HepG2 (cell line): ENCODE measurements around the gene TEDC2. TPM values are rescaled to one million over a fixed set of nuclear protein-coding genes. Genes with fewer than 3 reads are reported as not detected.
A peak's percentile ranks its signal among the peaks of the same experiment; 100 is the strongest.

Experiments used
- ATAC-seq: fragments of 200-7000 bp; cut with Tn5 transposase; 3 replicates; pipeline ENCODE4 v1.9.1; 2020; ENCODE audit warnings: mild to moderate bottlenecking, moderate library complexity
- BruUV-seq: library from RNA; stranded (reverse); fragments of 400-500 nt; replicated peaks from 2 replicates; lab custom pipeline; 2021; lab: Mats Ljungman, UMichigan
- CTCF ChIA-PET: fragments of 300-600 bp; formaldehyde crosslinking; extraction: SDS; loops from one replicate; lab custom pipeline; 2021; ENCODE audit warnings: low total read pairs, inconsistent platforms, low intra/inter-chr PET ratio; lab: Yijun Ruan, JAX
- POLR2A ChIA-PET: fragments of 350-600 bp; sonication (Branson Sonifier 250); formaldehyde crosslinking; loops from one replicate; lab custom pipeline; 2020; ENCODE audit warnings: antibody characterized with exemption, inconsistent platforms; lab: Yijun Ruan, JAX
- DNase-seq: peaks from one replicate; pipeline ENCODE4 v3.0.0-alpha.2; 2015; ENCODE audit warnings: low spot score
- FAIRE-seq: peaks from 3 replicates; lab custom pipeline; 2011; peaks lifted over from hg19 to GRCh38; lab: Jason Lieb, UNC
- H2AFZ ChIP-seq: one replicate; pipeline ENCODE4 v1.6.1; 2011; ENCODE audit warnings: low read length, inconsistent platforms
- H3K27ac ChIP-seq: fragments of 300-600 bp; 3 replicates; pipeline ENCODE4 v1.8.0; 2011; ENCODE audit warnings: mixed run types, mild to moderate bottlenecking, mixed read lengths, low read length, inconsistent platforms; ENCODE audit not compliant: insufficient read depth; ENCODE audit errors: extremely low read length
- H3K27me3 ChIP-seq, 2 experiments: fragments of 200-600 bp in 1 of 2; 2 replicates in 1 of 2; 3 replicates in 1 of 2; pipeline versions ENCODE4 v1.6.0 to v1.8.0; 2011; ENCODE audit warnings: low read length in 2 of 2, mild to moderate bottlenecking in 2 of 2, moderate library complexity in 2 of 2, inconsistent platforms in 1 of 2; ENCODE audit not compliant: insufficient read depth in 2 of 2, control insufficient read depth in 1 of 2
- H3K36me3 ChIP-seq, 2 experiments: fragments of 200-600 bp in 1 of 2; replicated peaks in 1 of 2; 2 replicates in 1 of 2; 3 replicates in 1 of 2; pipeline versions ENCODE4 v1.5.1 to v1.8.0; 2011; ENCODE audit warnings: low read length in 2 of 2, inconsistent platforms in 1 of 2; ENCODE audit not compliant: insufficient read depth in 2 of 2, control insufficient read depth in 1 of 2
- H3K4me1 ChIP-seq: 2 replicates; pipeline ENCODE4 v1.5.1; 2012; ENCODE audit warnings: low read length, inconsistent platforms; ENCODE audit not compliant: insufficient read depth
- H3K4me2 ChIP-seq: 2 replicates; pipeline ENCODE4 v1.6.0; 2011; ENCODE audit warnings: low read depth, low read length, inconsistent platforms
- H3K4me3 ChIP-seq, 3 experiments: fragments of 200-600 bp in 1 of 3; sonication (generic), shearing (Covaris generic) in 1 of 3; replicated peaks in 1 of 3; 2 replicates each; pipeline ENCODE4 v1.5.1; 2011 to 2016; ENCODE audit warnings: low read length in 3 of 3, inconsistent platforms in 2 of 3, low read depth in 2 of 3, mild to moderate bottlenecking in 2 of 3, control low read depth in 1 of 3, mixed read lengths in 1 of 3; ENCODE audit not compliant: insufficient read depth in 1 of 3
- H3K79me2 ChIP-seq: one replicate; pipeline ENCODE4 v1.6.1; 2011; ENCODE audit warnings: low read length, inconsistent platforms; ENCODE audit not compliant: insufficient read depth
- H3K9ac ChIP-seq: 2 replicates; pipeline ENCODE4 v1.6.0; 2011; ENCODE audit warnings: mild to moderate bottlenecking, low read depth, low read length, inconsistent platforms; ENCODE audit not compliant: insufficient read depth
- H3K9me3 ChIP-seq: 2 replicates; pipeline ENCODE4 v1.5.1; 2012; ENCODE audit warnings: mild to moderate bottlenecking, low read length
- H4K20me1 ChIP-seq: 2 replicates; pipeline ENCODE4 v1.6.0; 2011; ENCODE audit warnings: inconsistent platforms, mild to moderate bottlenecking, low read length, moderate library complexity; ENCODE audit not compliant: insufficient read depth
- AGO2 ChIP-seq: fragments of 200-400 bp; formaldehyde crosslinking; optimal IDR thresholded peaks from 2 replicates; pipeline ENCODE3; 2017; ENCODE audit warnings: mild to moderate bottlenecking, low read depth, low read length, moderate library complexity
- FOXP1 ChIP-seq, 2 experiments: fragments of 450-650 bp in 1 of 2; IDR thresholded peaks; 2 replicates each; pipeline ENCODE4 v1.6.1; 2017 to 2018; ENCODE audit warnings: antibody characterized with exemption in 1 of 2
- HMG20A ChIP-seq: IDR thresholded peaks from 2 replicates; pipeline ENCODE4 v1.6.1; 2016; ENCODE audit warnings: borderline replicate concordance
- KLF11 ChIP-seq: IDR thresholded peaks from 2 replicates; pipeline ENCODE4 v1.6.1; 2016; ENCODE audit warnings: missing compliant biosample characterization
- SP140L ChIP-seq: sonication (generic); formaldehyde crosslinking; IDR thresholded peaks from 2 replicates; pipeline ENCODE4 v1.4.0; 2020; ENCODE audit warnings: missing genetic modification reagents, borderline replicate concordance
- SRF ChIP-seq: IDR thresholded peaks from 2 replicates; pipeline ENCODE4 v1.6.1; 2011; ENCODE audit warnings: mild to moderate bottlenecking, low read depth, low read length, moderate library complexity
- ZNF235 ChIP-seq: sonication (generic); formaldehyde crosslinking; IDR thresholded peaks from 2 replicates; pipeline ENCODE4 v1.8.1; 2023; ENCODE audit warnings: mild to moderate bottlenecking, missing genetic modification reagents, borderline replicate concordance
- WGBS: methylation state at CpG from one replicate; pipeline ENCODE4 v1.1.6; 2017; ENCODE audit warnings: low lambda C conversion rate; 5-methylcytosine and 5-hydroxymethylcytosine counted together
- in situ Hi-C: cut with HindIII; loops from 2 replicates; pipeline ENCODE4 v1.10.0; 2017; ENCODE audit warnings: low pct_unique_long_range_greater_than_20kb; ENCODE audit not compliant: extremely low pct_ligation_motif_present
- intact Hi-C: fragments of 100-400 bp; cut with micrococcal nuclease; formaldehyde crosslinking; loops from one replicate; pipeline ENCODE4 v1.10.0; 2022; ENCODE audit not compliant: unreplicated experiment
- polyA plus RNA-seq, 8 experiments: library from polyadenylated mRNA; depleted of rRNA in 3 of 8; stranded (reverse) in 7 of 8; unstranded in 1 of 8; fragments of >200 nt; fragmentation: Illumina TruSeq in 4 of 8; extraction: Trizol in 4 of 8; gene quantifications; 2 replicates each; pipeline versions ENCODE4 v1.2.1 to v1.2.3, GENCODE V29; 2011 to 2016; ENCODE audit warnings: low read depth in 4 of 8, missing spikeins in 1 of 8, mixed read lengths in 1 of 8; ENCODE audit not compliant: insufficient read depth in 1 of 8
- total RNA-seq, 5 experiments: library from RNA; depleted of rRNA; stranded (reverse); fragments of >200 nt; fragmentation: Illumina TruSeq; extraction: Trizol; gene quantifications; 2 replicates each; pipeline ENCODE4 v1.2.3, GENCODE V29; 2016; ENCODE audit warnings: low read depth in 1 of 5
- TF ChIP-seq, protein P1 (sequence below): IDR thresholded peaks from 2 replicates; pipeline ENCODE4 v1.6.1; 2016; ENCODE audit warnings: low read depth, missing genetic modification reagents, missing compliant biosample characterization
- TF ChIP-seq, protein P2 (sequence below): sonication (generic); formaldehyde crosslinking; IDR thresholded peaks from 2 replicates; pipeline ENCODE4 v1.8.0; 2022; ENCODE audit warnings: mild to moderate bottlenecking, missing genetic modification reagents; ENCODE audit not compliant: insufficient replicate concordance
- TF ChIP-seq, protein P3 (sequence below): sonication (generic); formaldehyde crosslinking; IDR thresholded peaks from 2 replicates; pipeline ENCODE4 v1.5.1; 2020; ENCODE audit warnings: missing genetic modification reagents, mild to moderate bottlenecking, borderline replicate concordance
- TF ChIP-seq, protein P4 (sequence below): sonication (generic); formaldehyde crosslinking; IDR thresholded peaks from 2 replicates; pipeline ENCODE4 v1.5.0; 2020; ENCODE audit warnings: mild to moderate bottlenecking, missing genetic modification reagents, borderline replicate concordance

The TEDC2 gene
- total and polyA plus RNA-seq, 2 of the 13 experiments (the other 11 are each of a cell fraction or from before 2014, with no cell fraction given) = 6.2 to 24.4 TPM

DNA sequence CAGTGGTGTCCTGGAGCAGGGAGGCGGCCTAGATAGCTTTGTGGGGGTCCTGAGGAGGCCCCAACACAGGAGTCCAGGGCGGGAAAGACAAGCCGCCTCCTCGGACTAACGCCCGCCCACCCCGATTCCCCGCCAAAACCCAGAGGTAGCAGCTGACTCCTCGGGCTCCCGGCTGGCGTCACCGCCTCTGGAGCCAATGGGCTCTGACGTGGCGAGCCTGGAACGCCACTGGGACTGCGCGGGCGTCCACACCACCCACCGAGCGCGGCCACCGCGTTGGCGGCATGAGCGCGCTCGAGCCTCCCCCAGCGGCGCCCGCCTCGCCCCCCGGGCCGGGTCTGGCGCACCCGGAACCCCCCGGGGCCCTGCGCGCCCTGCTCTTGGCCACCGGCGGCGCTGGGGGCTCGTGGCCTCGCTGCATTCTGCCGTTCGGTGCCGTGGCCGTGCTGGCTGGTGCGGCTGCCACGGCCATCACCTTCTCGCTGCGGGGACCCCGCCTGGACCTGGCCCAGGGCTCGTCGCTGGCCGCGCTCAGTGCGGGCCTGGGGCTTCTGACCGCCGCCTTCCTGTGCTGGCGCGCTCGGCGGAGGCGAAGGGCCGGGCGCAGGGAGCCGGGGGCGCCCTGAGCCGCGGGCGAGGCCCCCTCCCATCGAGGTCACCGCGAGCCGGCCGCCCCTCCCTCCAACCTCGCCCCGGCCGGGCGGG is 7.8 kb downstream of the TEDC2 start (continued):
- TF ChIP-seq, protein P1, sequence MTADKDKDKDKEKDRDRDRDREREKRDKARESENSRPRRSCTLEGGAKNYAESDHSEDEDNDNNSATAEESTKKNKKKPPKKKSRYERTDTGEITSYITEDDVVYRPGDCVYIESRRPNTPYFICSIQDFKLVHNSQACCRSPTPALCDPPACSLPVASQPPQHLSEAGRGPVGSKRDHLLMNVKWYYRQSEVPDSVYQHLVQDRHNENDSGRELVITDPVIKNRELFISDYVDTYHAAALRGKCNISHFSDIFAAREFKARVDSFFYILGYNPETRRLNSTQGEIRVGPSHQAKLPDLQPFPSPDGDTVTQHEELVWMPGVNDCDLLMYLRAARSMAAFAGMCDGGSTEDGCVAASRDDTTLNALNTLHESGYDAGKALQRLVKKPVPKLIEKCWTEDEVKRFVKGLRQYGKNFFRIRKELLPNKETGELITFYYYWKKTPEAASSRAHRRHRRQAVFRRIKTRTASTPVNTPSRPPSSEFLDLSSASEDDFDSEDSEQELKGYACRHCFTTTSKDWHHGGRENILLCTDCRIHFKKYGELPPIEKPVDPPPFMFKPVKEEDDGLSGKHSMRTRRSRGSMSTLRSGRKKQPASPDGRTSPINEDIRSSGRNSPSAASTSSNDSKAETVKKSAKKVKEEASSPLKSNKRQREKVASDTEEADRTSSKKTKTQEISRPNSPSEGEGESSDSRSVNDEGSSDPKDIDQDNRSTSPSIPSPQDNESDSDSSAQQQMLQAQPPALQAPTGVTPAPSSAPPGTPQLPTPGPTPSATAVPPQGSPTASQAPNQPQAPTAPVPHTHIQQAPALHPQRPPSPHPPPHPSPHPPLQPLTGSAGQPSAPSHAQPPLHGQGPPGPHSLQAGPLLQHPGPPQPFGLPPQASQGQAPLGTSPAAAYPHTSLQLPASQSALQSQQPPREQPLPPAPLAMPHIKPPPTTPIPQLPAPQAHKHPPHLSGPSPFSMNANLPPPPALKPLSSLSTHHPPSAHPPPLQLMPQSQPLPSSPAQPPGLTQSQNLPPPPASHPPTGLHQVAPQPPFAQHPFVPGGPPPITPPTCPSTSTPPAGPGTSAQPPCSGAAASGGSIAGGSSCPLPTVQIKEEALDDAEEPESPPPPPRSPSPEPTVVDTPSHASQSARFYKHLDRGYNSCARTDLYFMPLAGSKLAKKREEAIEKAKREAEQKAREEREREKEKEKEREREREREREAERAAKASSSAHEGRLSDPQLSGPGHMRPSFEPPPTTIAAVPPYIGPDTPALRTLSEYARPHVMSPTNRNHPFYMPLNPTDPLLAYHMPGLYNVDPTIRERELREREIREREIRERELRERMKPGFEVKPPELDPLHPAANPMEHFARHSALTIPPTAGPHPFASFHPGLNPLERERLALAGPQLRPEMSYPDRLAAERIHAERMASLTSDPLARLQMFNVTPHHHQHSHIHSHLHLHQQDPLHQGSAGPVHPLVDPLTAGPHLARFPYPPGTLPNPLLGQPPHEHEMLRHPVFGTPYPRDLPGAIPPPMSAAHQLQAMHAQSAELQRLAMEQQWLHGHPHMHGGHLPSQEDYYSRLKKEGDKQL = no peak
- TF ChIP-seq FOXP1 (IDR thresholded peaks at IDR 0.05) (no peak), FOXP1 (CRISPR knock-in tag; IDR thresholded peaks at IDR 0.05) (no peak), SRF (no peak), AGO2 (peak; percentile 67)
- TF ChIP-seq, all 625 proteins: peak for 3

DNA sequence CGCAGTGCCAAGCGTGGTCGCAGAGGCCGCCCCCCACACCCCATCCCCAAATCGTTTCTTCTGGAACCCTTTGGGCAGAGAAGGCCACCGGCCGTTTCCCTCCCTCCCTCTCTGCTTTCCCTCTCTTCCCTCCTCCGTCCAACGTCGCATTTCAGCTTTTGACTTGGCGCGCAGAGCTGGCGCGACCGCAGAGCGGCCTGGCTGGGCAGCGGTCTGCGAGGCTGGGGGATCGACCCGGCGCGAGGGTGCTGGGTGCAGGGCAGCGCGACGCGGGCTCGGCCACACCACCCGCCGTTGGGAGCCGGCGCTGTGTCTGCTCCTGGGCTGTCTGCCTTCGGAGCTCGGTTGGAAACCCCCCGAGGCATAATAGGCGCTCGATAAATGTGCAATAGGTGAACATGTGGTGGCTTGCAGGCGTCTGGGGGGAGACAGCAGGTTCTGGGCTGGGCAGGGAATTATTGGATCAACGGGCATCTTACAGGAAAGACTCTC is 8.4 kb downstream of the TEDC2 start:
- H3K4me2 ChIP-seq = peak overlapping the region; percentile 83
- peak overlapping the region; percentile 44 for H3K9ac ChIP-seq
- H3K9me3 ChIP-seq = no peaks in the 10 kb centered on the region
- under 1% methylated on average over 9 of the region's 38 CpGs for WGBS
- ChIA-PET POLR2A (interaction anchor here (0.7 to 1.7 kb wide), 4 partner anchors 8 to 217 kb away, joined by 4 to 6 read pairs (median 4); partner anchors contain the start of genes ECI1 and TEDC2), CTCF (no interaction called here)
- H3K4me3 ChIP-seq = peak overlapping the region; percentile 27 to 65 (median 43)
- no peak overlapping the region for H3K27ac ChIP-seq
- no peaks in the 10 kb centered on the region for H3K36me3 ChIP-seq
- FAIRE-seq = no peak
- intact Hi-C loops = no loop called here
- no TSS peak for BruUV-seq
- peaks cover 8 to 25% of the 10 kb centered on the region in 2 experiments for H3K27me3 ChIP-seq
- H3K79me2 ChIP-seq = no peaks in the 10 kb centered on the region
- DNase-seq = no peak
- H4K20me1 ChIP-seq = no peaks in the 10 kb centered on the region; the same call in 1 of the 2 replicates
- in situ Hi-C loops = no loop called here
- H2AFZ ChIP-seq = no peak overlapping the region
- peaks cover 48% of the 10 kb centered on the region for H3K4me1 ChIP-seq
- peak; percentile 47 for ATAC-seq
- TF ChIP-seq, protein P2, sequence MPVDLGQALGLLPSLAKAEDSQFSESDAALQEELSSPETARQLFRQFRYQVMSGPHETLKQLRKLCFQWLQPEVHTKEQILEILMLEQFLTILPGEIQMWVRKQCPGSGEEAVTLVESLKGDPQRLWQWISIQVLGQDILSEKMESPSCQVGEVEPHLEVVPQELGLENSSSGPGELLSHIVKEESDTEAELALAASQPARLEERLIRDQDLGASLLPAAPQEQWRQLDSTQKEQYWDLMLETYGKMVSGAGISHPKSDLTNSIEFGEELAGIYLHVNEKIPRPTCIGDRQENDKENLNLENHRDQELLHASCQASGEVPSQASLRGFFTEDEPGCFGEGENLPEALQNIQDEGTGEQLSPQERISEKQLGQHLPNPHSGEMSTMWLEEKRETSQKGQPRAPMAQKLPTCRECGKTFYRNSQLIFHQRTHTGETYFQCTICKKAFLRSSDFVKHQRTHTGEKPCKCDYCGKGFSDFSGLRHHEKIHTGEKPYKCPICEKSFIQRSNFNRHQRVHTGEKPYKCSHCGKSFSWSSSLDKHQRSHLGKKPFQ (CRISPR knock-in tag) = no peak
- no peak for TF ChIP-seq ZNF235 (CRISPR knock-in tag)
- TF ChIP-seq, protein P3, sequence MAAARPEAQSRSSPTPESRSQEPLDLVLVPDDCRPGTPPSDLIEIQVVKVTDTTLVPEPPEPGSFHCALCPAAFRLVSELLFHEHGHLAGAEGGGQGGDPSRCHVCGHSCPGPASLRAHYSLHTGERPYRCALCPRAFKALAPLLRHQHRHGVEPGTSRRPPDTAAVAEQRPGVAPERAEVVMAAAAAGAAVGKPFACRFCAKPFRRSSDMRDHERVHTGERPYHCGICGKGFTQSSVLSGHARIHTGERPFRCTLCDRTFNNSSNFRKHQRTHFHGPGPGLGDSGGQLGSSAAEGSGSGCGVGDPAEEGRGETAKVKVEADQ (CRISPR knock-in tag) = peak; percentile 74; the same call in 1 of the 2 replicates
- no peak for TF ChIP-seq HMG20A (CRISPR knock-in tag)
- TF ChIP-seq KLF11 (CRISPR knock-in tag) = no peak
- no peak for TF ChIP-seq SP140L
- TF ChIP-seq, protein P4, sequence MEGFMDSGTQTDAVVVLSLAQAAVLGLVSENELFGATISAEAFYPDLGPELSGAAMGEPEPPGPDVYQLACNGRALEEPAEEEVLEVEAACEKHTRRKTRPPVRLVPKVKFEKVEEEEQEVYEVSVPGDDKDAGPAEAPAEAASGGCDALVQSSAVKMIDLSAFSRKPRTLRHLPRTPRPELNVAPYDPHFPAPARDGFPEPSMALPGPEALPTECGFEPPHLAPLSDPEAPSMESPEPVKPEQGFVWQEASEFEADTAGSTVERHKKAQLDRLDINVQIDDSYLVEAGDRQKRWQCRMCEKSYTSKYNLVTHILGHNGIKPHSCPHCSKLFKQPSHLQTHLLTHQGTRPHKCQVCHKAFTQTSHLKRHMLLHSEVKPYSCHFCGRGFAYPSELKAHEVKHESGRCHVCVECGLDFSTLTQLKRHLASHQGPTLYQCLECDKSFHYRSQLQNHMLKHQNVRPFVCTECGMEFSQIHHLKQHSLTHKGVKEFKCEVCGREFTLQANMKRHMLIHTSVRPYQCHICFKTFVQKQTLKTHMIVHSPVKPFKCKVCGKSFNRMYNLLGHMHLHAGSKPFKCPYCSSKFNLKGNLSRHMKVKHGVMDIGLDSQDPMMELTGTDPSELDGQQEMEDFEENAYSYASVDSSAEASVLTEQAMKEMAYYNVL = no peak
